CD14-positive monocyte (primary cell): ENCODE results near the gene POLL. TPM values are rescaled to one million over a fixed set of nuclear protein-coding genes. Genes with fewer than 3 reads are reported as not detected.
A peak's percentile ranks its signal among the peaks of the same experiment; 100 is the strongest.

ENCODE experiments used
- DNase-seq, 3 donors: peaks; one replicate each; pipeline ENCODE4 v3.0.0-alpha.2; 2011 to 2022
- H2AFZ ChIP-seq: 2 replicates; pipeline ENCODE4 v1.6.0; 2012; ENCODE audit warnings: mild to moderate bottlenecking, low read depth, low read length, inconsistent platforms; ENCODE audit not compliant: insufficient read depth, poor library complexity, severe bottlenecking
- H3K27ac ChIP-seq, 2 donors: 1 replicate in 1 of 2; 2 replicates in 1 of 2; pipeline ENCODE4 v1.5.1; 2012 to 2013; ENCODE audit warnings: low read length in 2 of 2, control low read depth in 1 of 2, inconsistent platforms in 1 of 2, low read depth in 1 of 2, mild to moderate bottlenecking in 1 of 2
- H3K27me3 ChIP-seq, 2 donors: one replicate each; pipeline versions ENCODE4 v1.6.0 to v1.6.1; 2011 to 2013; ENCODE audit warnings: low read length in 2 of 2; ENCODE audit not compliant: control insufficient read depth in 2 of 2, insufficient read depth in 2 of 2
- H3K36me3 ChIP-seq, 2 donors: replicated peaks in 1 of 2; 1 replicate in 1 of 2; 2 replicates in 1 of 2; pipeline versions ENCODE4 v1.5.1 to v1.6.1; 2012 to 2013; ENCODE audit warnings: low read length in 2 of 2, control low read depth in 1 of 2, inconsistent platforms in 1 of 2, mild to moderate bottlenecking in 1 of 2; ENCODE audit not compliant: insufficient read depth in 2 of 2, control insufficient read depth in 1 of 2
- H3K4me1 ChIP-seq, 2 donors: 1 replicate in 1 of 2; 2 replicates in 1 of 2; pipeline versions ENCODE4 v1.5.1 to v1.6.1; 2012 to 2013; ENCODE audit warnings: low read length in 2 of 2, control low read depth in 1 of 2, inconsistent platforms in 1 of 2, mild to moderate bottlenecking in 1 of 2, moderate library complexity in 1 of 2; ENCODE audit not compliant: insufficient read depth in 2 of 2, control insufficient read depth in 1 of 2
- H3K4me2 ChIP-seq: replicated peaks from 2 replicates; pipeline ENCODE3; 2012; ENCODE audit warnings: low read length, moderate library complexity, mild to moderate bottlenecking; ENCODE audit not compliant: poor library complexity, severe bottlenecking; ENCODE audit errors: extremely low read depth
- H3K4me3 ChIP-seq, 3 experiments: fragments of 200-600 bp in 1 of 3; sonication (generic) in 1 of 3; replicated peaks in 1 of 3; 1 replicate in 2 of 3; 2 replicates in 1 of 3; pipeline ENCODE4 v1.5.1; 2011 to 2013; ENCODE audit warnings: low read length in 3 of 3, mild to moderate bottlenecking in 3 of 3, control low read depth in 2 of 3, low read depth in 2 of 3, inconsistent platforms in 1 of 3, moderate library complexity in 1 of 3
- H3K79me2 ChIP-seq: 2 replicates; pipeline ENCODE4 v1.6.0; 2012; ENCODE audit warnings: mild to moderate bottlenecking, control low read depth, inconsistent platforms, low read length, moderate library complexity; ENCODE audit not compliant: insufficient read depth
- H3K9ac ChIP-seq: 2 replicates; pipeline ENCODE4 v1.6.0; 2017; ENCODE audit warnings: low read length, mild to moderate bottlenecking; ENCODE audit not compliant: insufficient read depth, poor library complexity, severe bottlenecking
- H3K9me3 ChIP-seq, 2 donors: replicated peaks in 1 of 2; 1 replicate in 1 of 2; 2 replicates in 1 of 2; pipeline versions ENCODE4 v1.5.1 to v1.6.1; 2012 to 2013; ENCODE audit warnings: low read length in 2 of 2, control low read depth in 1 of 2; ENCODE audit not compliant: control insufficient read depth in 1 of 2, insufficient read depth in 1 of 2
- H4K20me1 ChIP-seq: 2 replicates; pipeline ENCODE4 v1.6.0; 2012; ENCODE audit warnings: mild to moderate bottlenecking, low read length, control low read depth, moderate library complexity; ENCODE audit not compliant: insufficient read depth
- H3K27ac Mint-ChIP-seq, 7 donors: one replicate each; pipeline ENCODE4 v1.8.0; 2020; ENCODE audit warnings: mild to moderate bottlenecking in 7 of 7, mixed read lengths in 7 of 7, moderate library complexity in 6 of 7, inconsistent platforms in 2 of 7
- H3K27me3 Mint-ChIP-seq, 3 donors: one replicate each; pipeline ENCODE4 v1.8.0; 2021 to 2022; ENCODE audit warnings: low read depth in 3 of 3, mild to moderate bottlenecking in 3 of 3, mixed read lengths in 3 of 3, moderate library complexity in 3 of 3, inconsistent platforms in 1 of 3
- H3K36me3 Mint-ChIP-seq, 2 donors: one replicate each; pipeline ENCODE4 v1.8.0; 2020; ENCODE audit warnings: mixed read lengths in 2 of 2, inconsistent platforms in 1 of 2, mild to moderate bottlenecking in 1 of 2
- H3K4me1 Mint-ChIP-seq: one replicate; pipeline ENCODE4 v1.8.0; 2020; ENCODE audit warnings: mild to moderate bottlenecking, mixed read lengths
- H3K4me3 Mint-ChIP-seq, 2 donors: one replicate each; pipeline ENCODE4 v1.8.0; 2020; ENCODE audit warnings: mild to moderate bottlenecking in 2 of 2, mixed read lengths in 2 of 2, moderate library complexity in 1 of 2
- H3K9me3 Mint-ChIP-seq, 7 donors: one replicate each; pipeline ENCODE4 v1.8.0; 2020 to 2022; ENCODE audit warnings: mixed read lengths in 7 of 7, mild to moderate bottlenecking in 6 of 7, moderate library complexity in 6 of 7, inconsistent platforms in 2 of 7
- WGBS: methylation state at CpG from one replicate; pipeline ENCODE4 v1.1.5; 2013; ENCODE audit warnings: missing lambda C conversion rate; ENCODE audit not compliant: insufficient coverage; 5-methylcytosine and 5-hydroxymethylcytosine counted together
- intact Hi-C, 2 donors: fragments of 100-400 bp; cut with micrococcal nuclease; formaldehyde crosslinking; loops; one replicate each; pipeline versions ENCODE4 v1.15.0 to v1.15.1; 2023
- polyA plus RNA-seq, 3 donors: library from polyadenylated mRNA; depleted of rRNA in 1 of 3; unstranded in 2 of 3; stranded (reverse) in 1 of 3; fragments of 300-500 nt in 2 of 3; fragments of >200 nt in 1 of 3; fragmentation: Illumina TruSeq in 2 of 3; gene quantifications; 1 replicate in 2 of 3; 2 replicates in 1 of 3; pipeline ENCODE4 v1.2.3, GENCODE V29; 2012 to 2021
- TF ChIP-seq, protein P1 (sequence below): fragments of 200-600 bp; IDR thresholded peaks from one replicate; pipeline ENCODE4 v1.8.0; 2022; ENCODE audit warnings: antibody characterized with exemption, mild to moderate bottlenecking

The POLL gene
- polyA plus RNA-seq, 3 donors = 9.9 to 37.0 (median 10.6) TPM

- no peak overlapping the region for H2AFZ ChIP-seq
- TF ChIP-seq, protein P1, sequence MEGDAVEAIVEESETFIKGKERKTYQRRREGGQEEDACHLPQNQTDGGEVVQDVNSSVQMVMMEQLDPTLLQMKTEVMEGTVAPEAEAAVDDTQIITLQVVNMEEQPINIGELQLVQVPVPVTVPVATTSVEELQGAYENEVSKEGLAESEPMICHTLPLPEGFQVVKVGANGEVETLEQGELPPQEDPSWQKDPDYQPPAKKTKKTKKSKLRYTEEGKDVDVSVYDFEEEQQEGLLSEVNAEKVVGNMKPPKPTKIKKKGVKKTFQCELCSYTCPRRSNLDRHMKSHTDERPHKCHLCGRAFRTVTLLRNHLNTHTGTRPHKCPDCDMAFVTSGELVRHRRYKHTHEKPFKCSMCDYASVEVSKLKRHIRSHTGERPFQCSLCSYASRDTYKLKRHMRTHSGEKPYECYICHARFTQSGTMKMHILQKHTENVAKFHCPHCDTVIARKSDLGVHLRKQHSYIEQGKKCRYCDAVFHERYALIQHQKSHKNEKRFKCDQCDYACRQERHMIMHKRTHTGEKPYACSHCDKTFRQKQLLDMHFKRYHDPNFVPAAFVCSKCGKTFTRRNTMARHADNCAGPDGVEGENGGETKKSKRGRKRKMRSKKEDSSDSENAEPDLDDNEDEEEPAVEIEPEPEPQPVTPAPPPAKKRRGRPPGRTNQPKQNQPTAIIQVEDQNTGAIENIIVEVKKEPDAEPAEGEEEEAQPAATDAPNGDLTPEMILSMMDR = no peak
- no peak overlapping the region for H3K4me3 ChIP-seq
- H3K9me3 Mint-ChIP-seq = peaks cover 0 to 8% (median 3%) of the 10 kb centered on the region in 7 donors
- peaks cover 57 to 75% (median 71%) of the 10 kb centered on the region in 3 donors for H3K27me3 Mint-ChIP-seq
- no peak overlapping the region for H3K4me2 ChIP-seq
- H3K27ac Mint-ChIP-seq = no peak overlapping the region
- WGBS = 82% methylated on average over 4 of the region's 5 CpGs
- H3K9ac ChIP-seq = no peak overlapping the region
- H3K79me2 ChIP-seq = no peaks in the 10 kb centered on the region
- peaks cover 38 to 54% of the 10 kb centered on the region in 2 donors for H3K27me3 ChIP-seq
- H3K9me3 ChIP-seq = peaks cover 3 to 10% of the 10 kb centered on the region in 2 donors
- H3K4me1 ChIP-seq = peaks cover 8 to 16% of the 10 kb centered on the region in 2 donors
- peaks cover 0 to 5% of the 10 kb centered on the region in 2 donors for H3K36me3 Mint-ChIP-seq
- H4K20me1 ChIP-seq = no peaks in the 10 kb centered on the region
- intact Hi-C loops = loop anchor here in 1 of 2 donors (10.0 kb wide), 1 partner anchor 291 kb away; no protein-coding TSS in a partner anchor
- no peak overlapping the region for H3K27ac ChIP-seq
- peaks cover 14% of the 10 kb centered on the region for H3K4me1 Mint-ChIP-seq
- no peaks in the 10 kb centered on the region for H3K36me3 ChIP-seq
- H3K4me3 Mint-ChIP-seq = peak overlapping the region in 1 of 2 donors; percentile 82
- no peak for DNase-seq
These were observed 22.6 kb downstream of the POLL start for GRCh38 chr10:101565370-101565900.

DNA sequence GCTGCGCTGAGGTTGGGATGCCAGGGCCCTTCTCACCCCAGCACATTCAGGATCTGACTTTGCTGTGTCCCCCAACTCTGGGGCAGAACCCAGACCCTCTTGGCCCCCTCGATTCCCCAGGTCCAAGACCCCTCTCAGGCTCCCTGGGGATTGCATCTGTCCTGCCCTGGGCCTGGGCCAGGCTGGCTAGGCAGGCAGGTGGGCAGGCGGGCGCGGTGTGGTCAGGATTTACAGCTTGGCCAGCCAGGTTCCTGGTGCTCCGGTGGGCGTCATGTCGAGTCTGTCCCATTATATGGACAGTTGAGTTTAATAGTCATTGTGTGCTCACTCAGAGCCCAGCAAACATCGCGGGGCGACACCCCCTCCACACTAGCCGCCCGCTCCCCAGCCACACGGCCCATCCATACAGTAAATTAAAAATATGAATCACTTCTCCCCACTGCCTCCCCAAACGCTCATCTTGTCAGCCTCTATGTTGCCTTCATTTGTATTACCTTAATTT lies 23.5 kb downstream of the POLL start:
- H3K4me3 ChIP-seq = no peak overlapping the region
- no peak overlapping the region for H2AFZ ChIP-seq
- Mint-ChIP-seq H3K4me3 (peak overlapping the region in 1 of 2 donors; percentile 53), H3K9me3 (peaks cover 0 to 7% (median 3%) of the 10 kb centered on the region in 7 donors), H3K27ac (no peak overlapping the region), H3K4me1 (peaks cover 10% of the 10 kb centered on the region), H3K27me3 (peaks cover 53 to 71% (median 68%) of the 10 kb centered on the region in 3 donors), H3K36me3 (peaks cover 0 to 5% of the 10 kb centered on the region in 2 donors)
- TF ChIP-seq, protein P1 = no peak
- H3K9ac ChIP-seq = no peak overlapping the region
- H4K20me1 ChIP-seq = no peaks in the 10 kb centered on the region
- peaks cover 3 to 10% of the 10 kb centered on the region in 2 donors for H3K9me3 ChIP-seq
- H3K4me1 ChIP-seq = peaks cover 2 to 7% of the 10 kb centered on the region in 2 donors
- H3K27me3 ChIP-seq = peaks cover 35 to 50% of the 10 kb centered on the region in 2 donors
- 92% methylated on average over 4 of the region's 15 CpGs for WGBS
- DNase-seq = no peak
- intact Hi-C loops = loop anchor here in 1 of 2 donors (10.0 kb wide), 1 partner anchor 290 kb away; no protein-coding TSS in a partner anchor
- H3K27ac ChIP-seq = no peak overlapping the region
- H3K36me3 ChIP-seq = no peaks in the 10 kb centered on the region
- no peak overlapping the region for H3K4me2 ChIP-seq
- H3K79me2 ChIP-seq = no peaks in the 10 kb centered on the region
